Right atrium auricular region (tissue), 2 donors: ENCODE results near the gene IFITM2. TPM values are rescaled to one million over a fixed set of nuclear protein-coding genes. Genes with fewer than 3 reads are reported as not detected.
A peak's percentile ranks its signal among the peaks of the same experiment; 100 is the strongest.
"Not testable (repeated sequence)": the region's sequence is repeated elsewhere in the genome, so short reads cannot be mapped to it uniquely, and the experiment has no call there.

ENCODE experiments used
- DNase-seq: peaks from one replicate; pipeline ENCODE4 v3.0.0-alpha.2; 2019; ENCODE audit warnings: low spot score
- H3K27ac ChIP-seq, 2 donors: fragments of 200-600 bp; sonication (generic); 1 replicate in 1 of 2; 2 replicates in 1 of 2; pipeline ENCODE4 v1.5.1; 2016 to 2019
- H3K27me3 ChIP-seq, 2 donors: fragments of 200-600 bp; sonication (generic); one replicate each; pipeline versions ENCODE4 v1.5.1 to v1.6.0; 2017 to 2019
- H3K36me3 ChIP-seq: fragments of 200-600 bp; sonication (generic); one replicate; pipeline ENCODE4 v1.5.1; 2016
- H3K4me1 ChIP-seq, 2 donors: fragments of 200-600 bp; sonication (generic); one replicate each; pipeline versions ENCODE4 v1.5.1 to v1.6.0; 2017 to 2019
- H3K4me3 ChIP-seq, 2 donors: fragments of 200-600 bp; sonication (generic); 1 replicate in 1 of 2; 2 replicates in 1 of 2; pipeline ENCODE4 v1.5.1; 2017 to 2019; ENCODE audit warnings: mild to moderate bottlenecking in 1 of 2, moderate library complexity in 1 of 2
- H3K9me3 ChIP-seq, 2 donors: fragments of 200-600 bp; sonication (generic); one replicate each; pipeline ENCODE4 v1.5.1; 2019
- CTCF ChIP-seq, 2 donors: fragments of 200-600 bp; sonication (generic); IDR thresholded peaks; one replicate each; pipeline ENCODE4 v1.5.1; 2019; ENCODE audit warnings: antibody characterized with exemption in 2 of 2
- total RNA-seq, 2 donors: library from RNA; depleted of rRNA; stranded (reverse); fragments of >200 nt; gene quantifications; one replicate each; pipeline ENCODE4 v1.1.0, GENCODE V29; 2016

The IFITM2 gene
- total RNA-seq, 2 donors from 2014 or later: 120 to 296 TPM

DNA sequence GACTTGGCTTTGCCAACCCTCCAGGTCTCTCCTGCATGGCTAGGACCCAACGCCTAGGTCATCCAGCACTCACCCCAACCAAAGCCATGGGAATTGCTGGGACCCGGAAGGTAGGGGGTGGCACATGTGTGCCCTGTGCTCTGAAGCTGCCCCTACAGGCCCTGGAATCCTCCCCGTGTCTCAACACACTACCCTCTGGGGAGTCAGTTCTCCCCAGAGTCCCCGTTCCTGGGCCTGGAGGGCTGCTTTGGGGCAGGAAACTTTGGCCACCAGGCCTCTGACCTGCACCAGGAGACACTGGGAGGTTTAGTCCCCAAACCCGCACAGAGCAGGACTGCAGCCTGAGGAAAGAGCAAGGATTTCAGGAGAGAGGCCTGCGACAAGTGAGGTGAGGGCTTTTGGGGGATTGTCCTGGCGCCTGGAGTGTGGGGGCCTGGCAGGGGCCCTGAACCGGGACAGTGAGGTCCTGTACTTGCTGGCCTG, 5.7 kb downstream of the IFITM2 start:
- TF ChIP-seq CTCF (IDR thresholded peaks at IDR 0.05): no peak
- H3K27ac ChIP-seq: peak overlapping the region; percentile 84 to 88
- H3K9me3 ChIP-seq: no peaks in the 10 kb centered on the region
- peaks cover 0 to 54% of the 10 kb centered on the region in 2 donors for H3K4me1 ChIP-seq
- DNase-seq: no peak
- peak overlapping the region; percentile 54 to 58 for H3K4me3 ChIP-seq
- no peaks in the 10 kb centered on the region for H3K27me3 ChIP-seq
- no peaks in the 10 kb centered on the region for H3K36me3 ChIP-seq

DNA sequence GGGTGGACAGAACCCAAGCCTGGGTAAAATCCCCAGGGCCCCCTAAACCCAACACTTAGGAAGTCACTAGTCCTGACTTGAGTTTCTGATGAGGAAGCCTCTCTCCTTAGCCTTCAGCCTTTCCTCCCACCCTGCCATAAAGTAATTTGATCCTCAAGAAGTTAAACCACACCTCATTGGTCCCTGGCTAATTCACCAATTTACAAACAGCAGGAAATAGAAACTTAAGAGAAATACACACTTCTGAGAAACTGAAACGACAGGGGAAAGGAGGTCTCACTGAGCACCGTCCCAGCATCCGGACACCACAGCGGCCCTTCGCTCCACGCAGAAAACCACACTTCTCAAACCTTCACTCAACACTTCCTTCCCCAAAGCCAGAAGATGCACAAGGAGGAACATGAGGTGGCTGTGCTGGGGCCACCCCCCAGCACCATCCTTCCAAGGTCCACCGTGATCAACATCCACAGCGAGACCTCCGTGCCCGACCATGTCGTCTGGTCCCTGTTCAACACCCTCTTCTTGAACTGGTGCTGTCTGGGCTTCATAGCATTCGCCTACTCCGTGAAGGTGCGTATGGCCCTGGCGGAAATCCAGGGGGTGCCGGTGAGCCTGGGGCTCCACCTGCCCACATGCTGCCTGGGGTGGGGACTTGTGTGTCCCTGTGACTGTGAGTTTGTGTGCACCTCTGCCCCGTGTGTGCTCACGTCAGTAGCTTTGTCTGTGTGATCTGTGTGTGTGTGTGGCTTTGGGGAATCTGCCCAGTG, 6.4 kb downstream of the IFITM2 start, which contains the start of gene IFITM1:
IFITM1 (plus strand) TSS at position 254 of the 767 bp plus-strand sequence; CDS start at position 385, 131 bp downstream.
- no peaks in the 10 kb centered on the region for H3K9me3 ChIP-seq
- H3K4me1 ChIP-seq: peaks cover 0 to 54% of the 10 kb centered on the region in 2 donors

DNA sequence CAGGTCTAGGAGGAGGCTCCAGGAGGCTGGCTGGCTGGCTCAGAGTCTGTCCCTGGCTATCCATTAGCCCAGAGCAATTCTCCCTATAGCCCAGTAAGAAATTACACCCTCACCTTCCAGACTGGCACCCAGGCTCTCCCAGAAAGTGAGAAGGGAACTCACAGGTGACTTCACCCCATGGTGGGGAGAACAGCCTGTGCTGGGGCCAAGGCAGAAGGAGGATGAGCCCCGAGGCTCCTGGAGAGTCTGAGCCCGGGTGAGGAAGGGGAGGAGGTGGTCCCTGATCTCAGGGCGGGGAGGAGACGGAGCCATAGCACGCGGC, 6.9 kb downstream of the IFITM2 start:
- not testable (repeated sequence) for H3K36me3 ChIP-seq, DNase-seq, H3K9me3 ChIP-seq, H3K27me3 ChIP-seq
- H3K4me1 ChIP-seq: peaks cover 0 to 52% of the 10 kb centered on the region in 2 donors
- H3K4me3 ChIP-seq: peak overlapping the region; percentile 54 to 58
- peak overlapping the region; percentile 84 to 88 for H3K27ac ChIP-seq

More for the DNA sequence above, 6.4 kb downstream of the IFITM2 start, which contains the start of gene IFITM1:
- peak within 1 kb of the TSS; percentile 84 to 88 for H3K27ac ChIP-seq
- H3K27me3 ChIP-seq: no peaks in the 10 kb centered on the region
- H3K36me3 ChIP-seq: no peaks in the 10 kb centered on the region
- no peak for DNase-seq
- H3K4me3 ChIP-seq: peak within 1 kb of the TSS; percentile 54 to 58
- TF ChIP-seq CTCF (IDR thresholded peaks at IDR 0.05): no peak

- Histone ChIP-seq H3K4me3 (peak overlapping the region; percentile 54 to 58), H3K4me1 (peaks cover 0 to 47% of the 10 kb centered on the region in 2 donors), H3K36me3 (peaks cover 3% of the 10 kb centered on the region), H3K9me3 (no peaks in the 10 kb centered on the region), H3K27ac (peak overlapping the region; percentile 84 to 88), H3K27me3 (no peaks in the 10 kb centered on the region)
- no peak for DNase-seq
- TF ChIP-seq CTCF (IDR thresholded peaks at IDR 0.05): no peak
Observed at GRCh38 chr11:315051-315481, 7.5 kb downstream of the IFITM2 start.

DNA sequence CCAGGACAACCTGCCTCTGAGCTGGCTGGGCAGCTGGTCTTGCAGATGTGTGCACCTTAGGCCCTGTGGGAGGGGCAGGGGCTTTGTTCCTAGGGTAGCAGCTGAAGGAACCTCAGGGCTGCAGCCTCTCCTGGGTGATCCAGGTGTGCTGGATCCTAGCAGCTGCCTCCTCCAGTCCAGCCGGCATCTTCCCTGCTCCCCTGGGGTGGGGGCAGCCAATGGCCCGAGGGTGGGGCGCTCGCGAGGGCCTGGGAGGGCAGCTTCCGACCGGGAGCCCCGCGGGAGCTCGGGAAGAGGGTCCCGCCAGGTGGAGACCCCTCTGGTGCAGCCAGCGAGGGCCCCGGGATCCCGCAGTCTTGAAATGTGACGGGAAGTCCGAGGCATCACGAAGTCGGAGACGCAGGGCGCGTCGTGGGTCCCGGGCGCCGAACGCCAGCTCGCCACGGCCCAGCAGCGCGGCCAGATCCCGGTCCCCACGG, 7.9 kb downstream of the IFITM2 start:
- H3K4me3 ChIP-seq: peak overlapping the region; percentile 54 to 58
- TF ChIP-seq CTCF (IDR thresholded peaks at IDR 0.05): no peak
- H3K9me3 ChIP-seq: no peaks in the 10 kb centered on the region
- DNase-seq: no peak
- H3K27ac ChIP-seq: peak overlapping the region; percentile 84 to 88
- H3K27me3 ChIP-seq: no peaks in the 10 kb centered on the region
- peaks cover 3% of the 10 kb centered on the region for H3K36me3 ChIP-seq
- H3K4me1 ChIP-seq: peaks cover 0 to 47% of the 10 kb centered on the region in 2 donors

GRCh38 chr11:316031-316701, 8.6 kb downstream of the IFITM2 start:
- Histone ChIP-seq H3K27ac (peak overlapping the region; percentile 84 to 88), H3K9me3 (no peaks in the 10 kb centered on the region), H3K4me3 (peak overlapping the region; percentile 54 to 58), H3K27me3 (no peaks in the 10 kb centered on the region), H3K36me3 (peaks cover 3% of the 10 kb centered on the region), H3K4me1 (peaks cover 0 to 47% of the 10 kb centered on the region in 2 donors)
- TF ChIP-seq CTCF (IDR thresholded peaks at IDR 0.05): no peak
- no peak for DNase-seq
